Endodermal cell (in vitro differentiated cells): ENCODE data around the gene ARMC6. TPM values are rescaled to one million over a fixed set of nuclear protein-coding genes. Genes with fewer than 3 reads are reported as not detected.

Experiments used
- DNase-seq: peaks from one replicate; pipeline ENCODE4 v3.0.0-alpha.2; 2017
- H3K27ac ChIP-seq: 2 replicates; pipeline ENCODE4 v1.5.1; 2013; ENCODE audit warnings: mild to moderate bottlenecking, low read depth, low read length, moderate library complexity
- H3K27me3 ChIP-seq: 2 replicates; pipeline ENCODE4 v1.6.1; 2013; ENCODE audit warnings: mild to moderate bottlenecking, low read length, moderate library complexity; ENCODE audit not compliant: insufficient read depth, control insufficient read depth, poor library complexity, severe bottlenecking
- H3K36me3 ChIP-seq: 2 replicates; pipeline ENCODE4 v1.7.0; 2013; ENCODE audit warnings: mild to moderate bottlenecking, low read length, moderate library complexity; ENCODE audit not compliant: control insufficient read depth, insufficient read depth
- H3K4me1 ChIP-seq: one replicate; pipeline ENCODE4 v1.7.0; 2013; ENCODE audit warnings: low read length; ENCODE audit not compliant: control insufficient read depth, insufficient read depth
- H3K4me3 ChIP-seq: 2 replicates; pipeline ENCODE4 v1.5.1; 2013; ENCODE audit warnings: mild to moderate bottlenecking, low read length, moderate library complexity
- H3K9ac ChIP-seq: 2 replicates; pipeline ENCODE4 v1.6.1; 2013; ENCODE audit warnings: mild to moderate bottlenecking, low read length, moderate library complexity; ENCODE audit not compliant: poor library complexity, severe bottlenecking; ENCODE audit errors: extremely low read depth
- H3K9me3 ChIP-seq: 2 replicates; pipeline ENCODE4 v1.6.1; 2013; ENCODE audit warnings: mild to moderate bottlenecking, low read length, moderate library complexity; ENCODE audit not compliant: control insufficient read depth
- H3K27ac Mint-ChIP-seq: 2 replicates; pipeline ENCODE4 v1.8.0; 2020; ENCODE audit warnings: mixed read lengths
- H3K27me3 Mint-ChIP-seq: 2 replicates; pipeline ENCODE4 v1.8.0; 2021; ENCODE audit warnings: mild to moderate bottlenecking, mixed read lengths; ENCODE audit not compliant: insufficient read depth
- H3K36me3 Mint-ChIP-seq: 2 replicates; pipeline ENCODE4 v1.8.0; 2020; ENCODE audit warnings: low read depth, mixed read lengths
- H3K4me1 Mint-ChIP-seq: 2 replicates; pipeline ENCODE4 v1.8.0; 2020; ENCODE audit warnings: mixed read lengths
- H3K4me3 Mint-ChIP-seq: 2 replicates; pipeline ENCODE4 v1.8.0; 2020; ENCODE audit warnings: mild to moderate bottlenecking, moderate library complexity, mixed read lengths
- H3K9me3 Mint-ChIP-seq: 2 replicates; pipeline ENCODE4 v1.8.0; 2020; ENCODE audit warnings: mild to moderate bottlenecking, mixed read lengths
- WGBS, 2 experiments: methylation state at CpG; one replicate each; pipeline versions ENCODE4 v1.1.5 to v1.1.7; 2013; ENCODE audit warnings: missing lambda C conversion rate in 2 of 2, mixed read lengths in 1 of 2; ENCODE audit not compliant: insufficient coverage in 1 of 2, insufficient read length in 1 of 2; 5-methylcytosine and 5-hydroxymethylcytosine counted together
- total RNA-seq, 2 donors: library from RNA; stranded (reverse); fragmentation: NEBNext Ultra II Directional in 1 of 2; extraction: Animal tissue kit (Norgen Biotek cat#: 25700) in 1 of 2; gene quantifications; 2 replicates in 1 of 2; 3 replicates in 1 of 2; pipeline ENCODE4 v1.2.1, GENCODE V29; 2021
- TF ChIP-seq, protein P1 (sequence below): fragments of 200-600 bp; sonication (generic); conservative IDR thresholded peaks from 2 replicates; pipeline ENCODE4 v1.5.0; 2021; ENCODE audit warnings: antibody characterized with exemption, mild to moderate bottlenecking

The ARMC6 gene
- total RNA-seq, 2 donors from 2014 or later = 26.1 to 37.8 TPM

DNA sequence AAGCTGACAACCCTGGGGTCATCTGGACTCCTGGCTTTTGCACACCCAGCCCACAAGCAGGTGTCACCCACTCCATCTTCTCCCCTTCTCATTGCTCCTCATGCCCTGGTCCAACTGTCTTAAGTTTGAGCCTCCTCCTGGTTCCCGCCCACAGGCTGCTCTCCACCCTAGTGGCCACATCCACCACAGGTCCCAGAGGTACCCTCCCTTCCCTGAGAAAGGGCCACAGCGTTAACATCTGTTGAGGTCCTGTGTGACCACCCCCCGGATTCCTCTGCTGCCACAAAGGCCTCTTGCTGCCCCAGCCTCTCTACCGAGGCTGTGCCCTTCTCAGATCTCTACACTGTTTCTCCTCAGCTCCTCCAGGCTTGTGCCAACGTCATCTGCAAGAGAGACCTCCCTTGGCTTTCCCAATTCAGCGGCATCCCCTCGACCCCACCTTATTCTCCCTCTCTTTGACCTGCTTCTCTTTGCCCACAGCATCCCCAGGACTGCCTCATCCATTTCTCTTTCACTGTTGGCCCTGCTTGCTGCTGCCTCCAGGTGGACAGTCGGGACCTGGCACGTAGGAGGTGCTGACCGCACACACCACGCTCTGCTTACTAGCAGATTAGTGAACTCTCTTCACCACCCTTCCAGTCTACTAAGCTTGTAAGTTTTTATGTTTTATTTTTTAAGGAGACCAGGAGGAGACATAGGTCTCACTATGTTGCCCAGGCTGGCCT lies 33.3 kb upstream of the ARMC6 start:
- H3K27me3 Mint-ChIP-seq = no peaks in the 10 kb centered on the region
- H3K27me3 ChIP-seq = no peaks in the 10 kb centered on the region
- no peak overlapping the region for H3K4me3 ChIP-seq
- no peaks in the 10 kb centered on the region for H3K4me1 ChIP-seq
- H3K9me3 Mint-ChIP-seq = no peaks in the 10 kb centered on the region
- peak; percentile 64 for DNase-seq
- H3K36me3 ChIP-seq = peaks cover 67% of the 10 kb centered on the region
- TF ChIP-seq, protein P1, sequence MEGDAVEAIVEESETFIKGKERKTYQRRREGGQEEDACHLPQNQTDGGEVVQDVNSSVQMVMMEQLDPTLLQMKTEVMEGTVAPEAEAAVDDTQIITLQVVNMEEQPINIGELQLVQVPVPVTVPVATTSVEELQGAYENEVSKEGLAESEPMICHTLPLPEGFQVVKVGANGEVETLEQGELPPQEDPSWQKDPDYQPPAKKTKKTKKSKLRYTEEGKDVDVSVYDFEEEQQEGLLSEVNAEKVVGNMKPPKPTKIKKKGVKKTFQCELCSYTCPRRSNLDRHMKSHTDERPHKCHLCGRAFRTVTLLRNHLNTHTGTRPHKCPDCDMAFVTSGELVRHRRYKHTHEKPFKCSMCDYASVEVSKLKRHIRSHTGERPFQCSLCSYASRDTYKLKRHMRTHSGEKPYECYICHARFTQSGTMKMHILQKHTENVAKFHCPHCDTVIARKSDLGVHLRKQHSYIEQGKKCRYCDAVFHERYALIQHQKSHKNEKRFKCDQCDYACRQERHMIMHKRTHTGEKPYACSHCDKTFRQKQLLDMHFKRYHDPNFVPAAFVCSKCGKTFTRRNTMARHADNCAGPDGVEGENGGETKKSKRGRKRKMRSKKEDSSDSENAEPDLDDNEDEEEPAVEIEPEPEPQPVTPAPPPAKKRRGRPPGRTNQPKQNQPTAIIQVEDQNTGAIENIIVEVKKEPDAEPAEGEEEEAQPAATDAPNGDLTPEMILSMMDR = peak; percentile 63
- H3K4me3 Mint-ChIP-seq = no peak overlapping the region
- H3K9me3 ChIP-seq = no peaks in the 10 kb centered on the region
- no peak overlapping the region for H3K27ac ChIP-seq
- H3K36me3 Mint-ChIP-seq = peaks cover 66% of the 10 kb centered on the region
- peak overlapping the region; percentile 36 for H3K27ac Mint-ChIP-seq
- H3K9ac ChIP-seq = no peak overlapping the region
- WGBS, 2 experiments = 84 to 90% methylated on average over 11 of the region's 11 CpGs
- peaks cover 2% of the 10 kb centered on the region for H3K4me1 Mint-ChIP-seq

DNA sequence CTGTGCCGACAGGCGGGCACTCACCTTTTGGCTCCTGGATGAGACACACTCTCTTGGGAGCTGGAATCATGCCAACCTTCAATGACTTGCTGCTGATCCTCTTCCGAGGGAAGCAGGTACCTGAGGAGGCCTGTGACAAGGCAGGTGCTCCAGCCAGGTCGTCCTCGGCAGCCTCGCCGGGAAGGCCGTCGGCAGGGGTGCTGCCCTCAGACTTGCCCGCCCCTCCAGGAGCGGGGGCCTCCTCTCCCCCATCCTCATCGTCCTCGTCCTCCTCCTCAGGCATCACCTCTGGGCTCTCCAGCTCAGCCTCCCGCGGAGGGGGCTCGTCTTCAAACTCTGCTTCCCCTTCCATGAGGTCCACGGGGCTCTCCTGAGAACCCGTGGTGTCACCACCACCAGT lies 29.3 kb upstream of the ARMC6 start:
- Mint-ChIP-seq H3K4me1 (no peaks in the 10 kb centered on the region), H3K9me3 (no peaks in the 10 kb centered on the region), H3K27ac (no peak overlapping the region), H3K36me3 (peaks cover 79% of the 10 kb centered on the region), H3K27me3 (no peaks in the 10 kb centered on the region), H3K4me3 (no peak overlapping the region)
- Histone ChIP-seq H3K4me1 (no peaks in the 10 kb centered on the region), H3K27me3 (no peaks in the 10 kb centered on the region), H3K36me3 (peaks cover 82% of the 10 kb centered on the region), H3K9me3 (no peaks in the 10 kb centered on the region), H3K4me3 (no peak overlapping the region), H3K9ac (no peak overlapping the region), H3K27ac (no peak overlapping the region)
- DNase-seq = no peak
- TF ChIP-seq, protein P1 = no peak
- 94 to 99% methylated on average over 16 to 18 of the region's 18 CpGs for WGBS, 2 experiments

DNA sequence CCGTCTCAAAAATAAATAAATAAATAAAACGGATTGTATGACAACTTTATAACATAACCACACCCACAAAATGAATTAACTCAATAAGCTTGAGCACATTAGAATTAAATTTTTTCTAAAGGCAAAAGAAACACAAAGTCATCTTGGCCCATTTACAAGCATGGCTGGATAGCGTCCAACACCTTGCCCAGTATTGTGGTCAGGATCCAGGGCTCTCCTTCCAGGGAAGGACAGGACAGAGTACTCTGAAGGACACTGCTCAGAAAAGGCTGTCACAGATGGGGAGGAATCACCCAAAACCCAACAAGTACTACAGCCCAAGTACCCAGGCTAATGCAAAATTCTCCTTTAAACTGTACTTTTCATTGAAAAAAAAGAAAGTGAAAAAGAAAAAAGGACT lies 27.2 kb upstream of the ARMC6 start:
- Histone ChIP-seq H3K4me1 (no peaks in the 10 kb centered on the region), H3K36me3 (peaks cover 90% of the 10 kb centered on the region), H3K4me3 (no peak overlapping the region), H3K9me3 (no peaks in the 10 kb centered on the region), H3K27me3 (no peaks in the 10 kb centered on the region), H3K9ac (no peak overlapping the region), H3K27ac (no peak overlapping the region)
- Mint-ChIP-seq H3K9me3 (no peaks in the 10 kb centered on the region), H3K27me3 (no peaks in the 10 kb centered on the region), H3K4me1 (no peaks in the 10 kb centered on the region), H3K4me3 (no peak overlapping the region), H3K36me3 (peaks cover 83% of the 10 kb centered on the region), H3K27ac (no peak overlapping the region)
- TF ChIP-seq, protein P1 = no peak
- DNase-seq = no peak
- WGBS, 2 experiments = 89 to 100% methylated on average over 1 to 3 of the region's 3 CpGs
